HG02759 (cell line): Measurements from ENCODE around the gene COMMD1.
"Not testable (repeated sequence)": the region's sequence is repeated elsewhere in the genome, so short reads cannot be mapped to it uniquely, and the experiment has no call there.

ENCODE experiments used
- ATAC-seq: cut with Tn5 transposase; IDR thresholded peaks from one replicate; pipeline ENCODE4 v1.9.1; 2021; ENCODE audit warnings: mild to moderate bottlenecking, moderate library complexity; ENCODE audit not compliant: unreplicated experiment

The COMMD1 gene

DNA sequence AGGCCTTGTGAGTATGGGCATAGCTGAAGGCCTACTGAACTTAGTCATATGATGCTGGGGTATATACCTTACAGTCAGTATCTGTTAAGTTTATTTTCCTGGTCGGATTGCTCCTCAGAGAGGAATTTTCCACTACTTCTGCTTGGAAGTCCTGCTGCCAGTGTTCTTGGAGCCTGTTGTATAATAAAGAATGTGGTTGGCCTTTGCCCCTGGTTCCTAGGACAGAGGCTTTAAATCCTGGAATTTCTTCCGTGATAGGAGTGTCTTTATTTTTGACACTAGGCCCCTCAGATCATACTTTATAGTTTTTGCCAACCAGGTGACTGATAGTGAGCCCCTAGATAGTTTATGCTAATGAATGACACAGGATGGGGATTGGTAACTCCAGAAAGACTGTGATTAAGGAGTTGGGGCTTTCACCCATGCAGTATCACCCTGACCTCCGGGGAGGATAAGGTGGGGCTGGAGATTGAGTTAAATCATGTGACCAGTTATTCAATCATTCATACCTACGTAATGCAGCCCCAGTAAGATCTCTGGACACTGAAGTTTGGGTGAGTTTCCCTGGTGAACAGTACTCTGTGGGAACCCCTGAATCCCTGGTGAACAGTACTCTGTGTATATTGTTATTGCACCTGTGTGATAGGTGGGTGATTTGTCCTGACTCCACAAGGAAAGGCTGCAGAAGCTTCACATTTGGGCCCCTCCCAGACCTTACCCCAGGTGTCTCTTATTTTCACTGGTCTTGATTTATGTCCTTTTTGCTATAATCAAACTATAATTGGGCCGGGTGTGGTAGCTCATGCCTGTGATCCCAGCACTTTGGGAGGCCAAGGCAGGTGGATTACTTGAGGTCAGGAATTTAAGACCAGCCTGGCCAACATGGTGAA is 56.9 kb downstream of the COMMD1 start:
- no peak for ATAC-seq

DNA sequence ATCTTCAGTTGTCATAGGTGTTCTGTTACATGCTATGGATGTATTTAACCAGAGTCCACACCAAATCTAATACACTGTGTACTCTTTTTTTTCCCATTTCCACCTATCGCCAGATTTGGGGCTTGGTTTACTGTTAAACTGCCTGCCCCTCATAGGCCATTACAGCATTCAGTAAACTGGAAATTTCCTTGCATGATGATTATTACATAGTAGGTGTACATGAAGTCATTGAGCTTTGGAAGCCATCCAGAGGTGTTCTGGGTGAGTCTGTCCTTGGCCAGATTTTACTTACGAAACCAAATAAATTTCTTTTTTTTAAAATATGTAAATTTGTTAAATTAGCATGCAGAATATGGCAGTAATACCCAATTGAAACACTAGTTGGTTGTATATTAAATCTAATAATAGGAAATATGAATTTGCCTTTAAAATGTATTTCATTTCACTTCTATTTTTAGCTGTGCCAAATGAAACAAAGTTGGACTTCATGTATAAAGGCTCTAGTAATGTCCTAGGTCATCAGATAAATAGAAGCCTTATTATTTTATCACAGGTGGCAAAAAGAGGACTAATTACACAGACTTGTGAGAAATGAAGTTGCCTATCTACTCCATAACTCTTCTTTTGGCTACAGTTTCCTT is 60.7 kb downstream of the COMMD1 start:
- no peak for ATAC-seq

DNA sequence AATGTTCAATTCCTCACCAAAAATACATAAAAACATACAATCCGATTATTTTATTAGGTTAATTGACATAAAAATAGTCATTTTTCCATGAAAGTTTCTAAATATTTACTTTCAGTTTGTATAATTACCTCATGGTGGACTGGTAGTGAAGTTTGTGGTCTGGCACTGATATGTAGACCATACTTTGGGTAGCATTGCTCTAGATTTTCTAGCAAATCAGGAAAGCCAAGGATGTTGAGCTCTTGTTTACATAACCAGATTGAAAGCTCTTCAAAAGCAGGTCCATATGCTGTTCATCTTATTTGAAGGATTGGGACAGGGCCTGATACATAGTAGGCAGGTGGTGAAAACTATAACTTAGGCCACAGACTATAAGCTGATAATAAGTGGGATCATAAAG is 61.8 kb downstream of the COMMD1 start:
- ATAC-seq = no peak

DNA sequence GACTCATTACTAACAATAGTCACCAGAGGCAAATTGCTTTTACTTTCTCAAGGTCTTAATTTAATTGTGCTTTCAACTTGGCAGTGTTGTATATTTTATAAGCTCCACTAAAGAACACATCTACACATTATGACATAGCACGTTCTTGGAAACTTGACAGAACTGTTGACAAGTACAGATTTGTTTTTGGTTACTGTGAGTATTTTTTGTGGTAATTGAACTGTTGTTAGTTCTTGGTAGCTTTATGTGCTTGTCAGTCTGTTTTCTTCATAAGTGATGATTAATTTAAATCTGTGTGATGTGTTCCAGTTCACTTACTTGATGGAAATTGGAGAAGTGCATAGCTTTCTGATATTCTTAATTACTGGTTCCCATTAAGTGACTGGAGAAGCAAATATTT is 63.9 kb downstream of the COMMD1 start:
- no peak for ATAC-seq

DNA sequence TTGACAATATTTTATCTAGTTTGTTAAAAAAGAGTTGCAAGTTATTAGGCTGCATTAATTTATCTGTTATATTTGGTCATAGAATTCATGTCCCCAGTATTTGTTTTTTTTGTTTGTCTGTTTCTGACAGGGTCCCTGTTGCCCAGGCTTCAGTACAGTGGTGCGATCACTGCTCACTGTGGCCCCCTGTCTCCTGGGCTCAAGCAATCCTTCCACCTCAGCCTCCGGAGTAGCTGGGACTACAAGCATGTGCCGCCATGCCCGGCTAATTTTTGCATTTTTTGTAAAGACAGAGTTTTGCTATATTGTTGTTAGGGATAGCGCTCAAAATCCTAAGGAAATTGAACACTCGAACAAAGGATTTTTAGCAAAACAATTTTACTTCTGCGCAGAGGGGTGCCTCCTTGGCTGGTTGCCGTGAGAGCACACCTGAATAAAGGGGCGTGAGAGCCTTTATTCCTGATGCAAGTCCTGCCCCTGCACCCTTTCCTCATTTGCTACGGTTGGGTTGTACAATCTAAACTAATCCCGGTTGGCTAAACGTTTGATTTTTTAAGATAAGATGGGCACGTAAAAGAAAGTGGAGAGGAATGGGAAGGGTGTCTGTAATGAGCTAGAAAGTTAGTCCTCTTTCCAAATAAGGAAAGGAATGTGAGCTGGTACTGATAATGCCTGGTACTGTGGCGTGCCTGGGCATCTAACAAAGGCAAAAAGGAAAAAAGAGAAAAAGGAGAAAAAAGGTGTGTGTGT is 65.5 kb downstream of the COMMD1 start:
- ATAC-seq = no peak

DNA sequence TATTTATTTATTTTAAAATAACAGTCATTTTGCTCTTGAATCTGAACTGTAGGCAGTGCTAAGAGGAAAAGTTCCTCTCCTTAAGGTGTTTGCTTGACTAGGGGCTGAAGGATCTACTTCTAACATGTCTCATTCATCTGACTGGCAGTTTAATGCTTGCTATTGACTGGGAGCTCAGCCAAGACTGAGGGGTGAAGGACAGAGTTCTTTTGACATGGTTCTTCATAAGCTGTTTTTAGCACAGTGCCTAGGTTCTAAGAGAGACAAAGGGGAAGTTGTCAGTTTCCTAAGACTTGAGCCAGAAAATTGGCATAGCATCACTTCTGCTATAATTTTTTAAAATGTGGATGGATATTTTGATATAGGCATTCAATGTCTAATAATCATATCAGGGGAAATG is 73.0 kb downstream of the COMMD1 start:
- ATAC-seq = no peak

DNA sequence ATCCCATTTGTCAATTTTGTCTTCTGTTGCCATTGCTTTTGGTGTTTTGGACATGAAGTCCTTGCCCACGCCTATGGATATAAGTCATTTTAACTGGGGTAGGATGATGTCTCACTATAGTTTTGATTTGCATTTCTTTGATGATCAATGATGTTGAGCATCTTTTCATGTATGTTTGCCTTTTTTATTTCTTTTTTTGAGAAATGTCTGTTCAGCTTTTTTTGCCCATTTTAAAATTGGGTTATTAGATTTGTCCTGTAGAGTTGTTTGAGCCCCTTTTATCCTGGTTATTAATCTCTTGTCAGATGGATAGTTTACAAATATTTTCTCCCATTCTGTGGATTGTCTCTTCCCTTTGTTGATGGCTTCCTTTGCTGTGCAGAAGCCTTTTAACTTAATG is 75.3 kb downstream of the COMMD1 start:
- ATAC-seq = no peak

DNA sequence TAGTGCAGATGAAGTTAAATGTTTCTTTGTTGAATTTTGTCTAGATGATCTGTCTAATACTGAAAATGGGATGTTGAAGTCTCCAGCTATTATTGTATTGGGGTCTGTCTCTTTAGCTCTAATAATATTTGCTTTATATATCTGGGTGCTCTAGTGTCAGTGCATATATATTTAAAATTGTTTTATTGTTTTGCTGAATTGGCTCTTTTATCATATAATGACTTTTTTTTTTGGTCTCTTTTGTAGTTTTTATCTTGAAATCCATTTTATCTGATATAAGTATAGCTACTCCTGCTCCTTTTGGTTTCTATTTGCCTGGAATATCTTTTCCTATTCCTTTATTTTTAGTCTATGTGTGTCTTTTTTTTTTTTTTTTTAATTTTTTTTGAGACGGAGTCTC is 79.2 kb downstream of the COMMD1 start:
- ATAC-seq = no peak

DNA sequence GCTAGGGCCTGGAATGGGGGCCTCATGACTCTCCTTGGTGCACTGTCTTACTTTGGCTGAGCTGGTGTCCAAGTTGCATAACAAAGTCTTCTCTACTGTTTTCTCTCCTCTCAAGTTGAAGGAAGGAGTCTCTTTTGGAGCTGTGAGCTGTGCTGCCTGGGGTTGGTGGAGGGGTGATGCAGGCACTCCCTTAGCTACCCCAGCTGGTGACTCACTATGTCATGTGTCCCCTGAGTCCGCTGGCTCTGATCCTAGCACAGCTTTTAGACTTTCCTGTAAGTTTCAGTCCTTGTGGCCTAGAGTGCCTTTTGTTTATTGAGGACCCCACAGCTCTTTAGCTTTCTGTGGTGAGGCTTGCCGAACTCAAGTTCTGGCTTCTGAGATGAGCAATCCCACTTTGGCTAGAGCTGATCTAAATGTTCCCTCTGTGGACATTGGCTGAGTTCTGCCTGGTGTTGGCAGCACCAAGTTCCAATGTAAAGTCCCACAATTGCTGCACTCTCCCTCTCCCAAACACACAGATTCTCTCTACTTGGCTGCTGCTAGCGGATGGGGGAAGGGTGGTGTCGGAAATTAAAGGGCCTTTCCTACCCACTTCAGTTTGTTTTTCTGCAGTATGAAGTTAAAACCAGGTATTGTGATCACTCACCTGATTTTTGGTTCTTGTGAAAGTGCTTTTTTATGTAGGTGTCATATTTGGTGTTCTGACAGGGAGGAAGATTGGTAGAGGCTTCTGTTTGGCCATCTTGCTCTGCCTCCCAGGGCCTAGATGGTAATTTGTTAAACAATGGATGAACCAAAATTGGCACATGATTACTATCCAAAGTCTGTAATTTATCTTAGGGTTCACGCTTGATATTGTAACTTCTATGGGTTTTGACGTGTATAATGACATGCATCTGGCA is 83.2 kb downstream of the COMMD1 start:
- ATAC-seq = no peak

DNA sequence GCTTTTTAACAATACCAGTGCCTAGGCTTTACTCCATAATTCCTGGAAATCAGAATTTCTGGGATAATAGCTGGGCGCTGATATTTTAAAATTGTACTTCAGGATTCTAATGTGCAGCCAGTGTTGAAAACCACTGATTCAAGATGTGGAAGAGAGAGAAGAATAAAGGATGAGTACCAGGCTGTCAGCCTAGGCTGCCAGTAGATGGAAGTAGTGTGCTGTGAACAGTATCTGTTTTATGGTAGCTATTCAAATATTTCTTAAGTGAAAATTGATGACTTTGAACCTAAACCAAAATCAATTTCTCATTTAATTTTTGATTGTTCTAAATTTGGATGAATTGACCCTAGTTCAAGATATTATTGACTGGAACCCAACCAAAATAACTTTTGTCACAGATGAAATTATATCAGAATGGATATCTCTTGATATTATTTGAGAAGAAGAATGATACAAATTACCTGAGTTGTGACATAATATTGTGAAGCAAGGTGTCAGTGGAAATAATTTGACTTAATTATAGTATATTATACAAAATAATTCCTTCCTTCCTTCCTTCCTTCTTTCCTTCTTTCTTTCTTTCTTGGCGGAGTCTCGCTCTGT is 88.0 kb downstream of the COMMD1 start:
- ATAC-seq = no peak

DNA sequence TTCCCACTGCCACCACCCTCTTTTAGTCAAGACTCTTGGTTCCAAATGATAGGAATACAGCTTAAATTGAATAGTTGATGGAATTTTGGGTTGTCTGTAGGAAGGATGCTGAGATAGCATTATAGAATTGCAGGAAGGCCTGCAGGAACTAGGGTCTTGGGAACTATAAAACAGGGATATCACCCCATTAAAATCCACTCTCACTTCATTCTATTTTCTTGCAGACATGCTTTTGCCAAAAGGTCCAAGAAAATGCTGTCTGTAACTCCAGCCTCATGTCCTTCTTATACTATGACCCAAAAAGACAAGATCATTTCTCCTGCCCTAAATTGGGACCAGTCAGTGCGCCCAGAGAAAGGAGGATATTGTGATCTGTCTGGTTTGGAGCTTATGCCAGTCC is 89.1 kb downstream of the COMMD1 start:
- no peak for ATAC-seq

DNA sequence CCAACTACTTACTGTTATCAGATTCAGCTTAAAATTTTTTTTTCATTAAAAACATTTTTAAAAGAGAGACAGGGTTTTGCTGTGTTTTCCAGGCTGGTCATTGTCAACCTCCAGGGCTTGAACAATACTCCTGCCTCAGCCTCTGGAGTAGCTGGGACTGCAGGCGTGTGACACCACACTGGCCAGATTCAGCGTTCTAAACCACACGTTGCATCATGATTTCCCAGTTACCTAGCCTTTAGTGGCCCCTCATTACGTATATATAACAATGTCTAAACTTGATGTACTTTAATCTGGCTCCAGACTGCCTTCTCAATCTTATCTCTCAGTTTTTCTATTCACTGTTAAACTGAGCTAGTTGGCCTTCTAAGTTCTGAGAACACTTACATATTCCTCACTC is 89.6 kb downstream of the COMMD1 start:
- ATAC-seq = no peak

DNA sequence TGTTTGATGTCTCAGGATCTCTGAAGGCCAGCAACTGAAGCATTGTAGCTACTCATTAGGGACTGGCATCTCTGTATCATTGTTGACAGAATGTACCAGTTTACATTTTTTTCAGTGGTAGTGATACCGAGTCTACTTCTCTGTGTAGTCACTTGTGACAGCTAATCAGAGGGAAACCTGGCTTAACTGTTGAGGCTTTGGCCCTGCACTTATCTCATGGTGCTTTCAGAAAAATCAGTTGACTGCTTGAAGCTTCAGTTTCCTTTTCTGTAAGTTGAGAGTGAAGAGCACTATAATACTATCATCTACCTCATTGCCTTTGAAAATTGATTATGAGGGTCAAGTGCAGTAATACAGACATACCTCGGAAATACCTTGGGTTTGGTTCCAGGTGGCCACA is 90.0 kb downstream of the COMMD1 start:
- ATAC-seq = peak; percentile 80

DNA sequence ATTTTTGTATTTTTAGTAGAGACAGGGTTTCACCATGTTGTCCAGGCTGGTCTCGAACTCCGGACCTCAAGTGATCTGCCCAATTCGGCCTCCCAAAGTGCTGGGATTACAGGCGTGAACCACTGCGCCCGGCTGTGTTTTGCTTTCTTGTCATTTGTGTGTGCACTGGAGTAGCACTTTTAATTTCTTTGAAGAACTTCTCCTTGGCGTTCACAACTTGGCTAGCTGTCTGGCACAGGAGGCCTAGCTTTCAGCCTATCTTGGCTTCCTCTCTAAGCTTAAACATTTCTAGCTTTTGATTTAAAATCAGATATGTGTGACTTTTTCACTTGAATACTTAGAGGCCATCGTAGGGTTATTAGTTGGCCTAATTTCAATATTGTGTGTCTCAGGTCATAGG is 93.0 kb downstream of the COMMD1 start:
- ATAC-seq = no peak

DNA sequence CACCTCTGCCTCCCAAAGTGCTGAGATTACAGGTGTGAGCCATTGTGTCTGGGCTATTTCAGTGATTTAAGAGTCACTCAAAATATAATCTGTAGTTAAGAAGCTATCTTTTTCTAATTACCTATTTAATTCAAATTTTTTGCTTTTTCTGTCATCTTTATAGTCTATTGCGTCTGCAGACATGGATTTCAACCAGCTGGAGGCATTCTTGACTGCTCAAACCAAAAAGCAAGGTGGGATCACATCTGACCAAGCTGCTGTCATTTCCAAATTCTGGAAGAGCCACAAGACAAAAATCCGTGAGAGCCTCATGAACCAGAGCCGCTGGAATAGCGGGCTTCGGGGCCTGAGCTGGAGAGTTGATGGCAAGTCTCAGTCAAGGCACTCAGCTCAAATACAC is 95.1 kb downstream of the COMMD1 start:
- no peak for ATAC-seq

DNA sequence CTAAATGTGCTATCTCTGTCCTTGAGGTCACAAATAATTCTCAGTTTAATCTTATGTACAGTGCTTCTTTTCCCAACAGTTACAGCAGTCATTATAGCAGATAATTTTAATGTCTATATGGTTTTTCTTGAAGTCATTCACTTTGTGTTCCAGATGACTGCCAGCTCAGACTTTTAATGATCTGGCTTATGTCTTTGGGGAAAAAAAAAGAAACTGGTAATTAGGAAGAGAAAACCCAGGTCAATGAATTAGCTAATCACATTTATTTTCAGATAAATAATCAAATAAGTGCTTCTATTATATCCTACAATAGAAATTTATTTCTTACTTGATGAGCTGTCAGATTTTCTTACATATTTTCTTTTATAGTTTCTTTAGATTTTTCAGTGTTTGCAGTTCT is 96.0 kb downstream of the COMMD1 start:
- ATAC-seq = no peak

DNA sequence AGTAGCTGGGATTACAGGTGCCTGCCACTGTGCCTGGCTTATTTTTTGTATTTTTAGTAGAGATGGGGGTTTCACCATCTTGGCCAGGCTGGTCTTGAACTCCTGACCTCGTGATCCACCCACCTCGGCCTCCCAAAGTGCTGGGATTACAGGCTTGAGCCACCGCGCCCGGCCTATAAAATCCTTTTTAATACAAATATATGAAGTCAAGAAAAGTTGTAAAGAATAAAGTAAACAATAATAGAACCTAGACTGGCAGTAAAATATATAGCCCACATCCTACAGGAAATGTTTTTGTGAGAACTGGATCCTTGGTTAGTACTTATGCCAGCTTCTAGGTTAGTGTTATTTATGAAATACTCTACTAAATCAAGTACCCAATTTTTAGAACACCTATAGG is 99.0 kb downstream of the COMMD1 start:
- ATAC-seq = not testable (repeated sequence)

DNA sequence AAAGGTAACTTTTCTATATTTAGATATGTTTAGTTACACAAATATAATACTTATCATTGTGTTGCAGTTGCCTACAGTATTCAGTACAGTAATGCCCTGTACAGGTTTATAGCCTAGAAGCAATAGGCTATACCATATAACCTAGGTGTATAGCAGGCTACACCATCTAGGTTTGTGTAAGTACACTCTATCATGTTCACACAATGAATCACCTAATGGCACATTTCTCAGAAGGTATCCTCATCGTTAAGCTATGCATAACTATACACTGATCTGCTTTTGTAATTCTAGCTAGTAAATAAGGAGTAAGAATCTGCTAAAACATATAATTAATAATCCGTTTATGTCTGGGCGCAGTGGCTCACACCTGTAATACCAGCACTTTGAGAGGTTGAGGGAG is 102.1 kb downstream of the COMMD1 start:
- no peak for ATAC-seq

DNA sequence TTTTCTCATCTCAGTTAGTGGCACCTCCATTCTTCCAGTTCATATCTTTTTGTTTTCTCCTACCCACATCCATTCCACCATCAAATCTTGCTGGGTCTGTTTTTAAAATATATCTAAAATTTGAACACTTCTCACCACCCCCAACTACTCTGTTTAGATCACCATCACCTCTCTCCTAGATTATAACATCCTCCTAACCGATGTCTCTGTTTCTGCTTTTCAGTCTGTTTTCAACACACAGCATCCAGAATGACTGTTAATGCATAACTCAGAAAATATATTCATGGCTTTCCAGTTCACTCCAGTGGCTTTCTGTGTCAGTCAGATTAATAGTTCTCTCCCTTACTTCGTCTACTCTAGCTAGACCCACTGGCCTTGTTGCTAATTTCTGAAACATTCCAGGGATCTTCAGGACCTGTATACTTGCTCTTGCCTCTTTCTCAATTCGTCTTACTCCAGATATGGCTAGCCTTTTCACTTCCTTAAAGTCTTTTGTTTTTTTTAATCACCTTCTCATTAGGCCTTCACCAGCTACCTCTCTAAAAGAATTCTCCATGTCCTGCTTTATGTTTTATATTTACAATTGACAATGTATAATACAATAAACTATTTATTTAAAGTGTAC is 105.3 kb downstream of the COMMD1 start:
- no peak for ATAC-seq

DNA sequence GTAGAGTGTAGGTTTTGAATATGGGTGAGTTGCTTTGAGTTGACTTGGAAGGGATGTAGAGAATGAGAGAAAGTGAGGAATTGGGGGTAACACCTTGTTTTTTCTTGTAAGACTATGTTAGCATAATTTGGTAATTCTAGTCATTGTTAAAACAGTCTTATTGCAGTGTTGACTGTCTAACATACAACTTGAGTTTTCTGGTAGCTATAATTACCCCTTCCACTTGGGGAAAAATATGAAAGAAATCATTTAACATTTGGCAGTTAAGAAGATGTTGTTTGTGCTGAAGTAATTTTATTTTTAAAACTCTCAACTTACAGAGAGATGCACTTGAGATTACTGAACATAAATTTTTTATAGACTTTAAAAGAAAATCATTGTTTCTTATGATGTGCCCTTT is 108.2 kb downstream of the COMMD1 start:
- ATAC-seq = no peak
